ENCODE data around the gene SPNS2. TPM values are rescaled to one million over a fixed set of nuclear protein-coding genes. Genes with fewer than 3 reads are reported as not detected.

The SPNS2 gene
- polyA plus RNA-seq, 1 donor (not counting 4 experiments of a cell fraction or from before 2014, with no cell fraction given), result 0.10 TPM

DNA sequence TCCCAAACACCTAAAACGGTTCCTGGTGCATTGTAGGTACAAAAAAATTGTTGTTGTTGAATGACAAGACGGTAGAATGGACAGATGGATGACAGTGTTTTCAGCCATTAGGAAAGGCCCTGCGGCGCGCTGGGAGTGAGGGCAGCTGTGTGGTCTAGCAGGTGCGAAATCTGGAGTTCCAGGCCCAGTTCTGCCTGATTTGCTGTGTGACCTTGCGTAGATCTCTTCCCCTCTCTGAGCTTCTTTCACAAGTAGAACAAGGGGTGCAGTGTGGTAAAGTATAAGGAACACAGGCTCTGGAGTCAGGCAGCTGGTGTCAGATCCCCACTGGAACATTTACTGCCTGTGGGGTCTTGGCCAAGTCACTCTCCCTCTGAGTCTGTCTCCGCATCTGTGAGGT is 25.3 kb downstream of the SPNS2 start:
- Histone ChIP-seq H4K20me1 (ENCODE audit: control insufficient read depth, extremely low read depth, insufficient read depth, low read length) (no peaks in the 10 kb centered on the region), H3K27ac (ENCODE audit: control insufficient read depth, insufficient read depth, low read length) (no peak overlapping the region), H3K9me1 (ENCODE audit: control insufficient read depth, extremely low read depth, insufficient read depth, low read length) (no peaks in the 10 kb centered on the region), H3K4me1 (ENCODE audit: control insufficient read depth, extremely low read depth, insufficient read depth, low read length) (peaks cover 12% of the 10 kb centered on the region), H3K79me2 (ENCODE audit: control insufficient read depth, insufficient read depth, low read length) (no peaks in the 10 kb centered on the region), H3K9ac (ENCODE audit: control insufficient read depth, extremely low read depth, insufficient read depth, low read length) (no peak overlapping the region), H3K9me3 (ENCODE audit: control insufficient read depth, low read depth, low read length) (no peaks in the 10 kb centered on the region), H3K4me2 (ENCODE audit: control insufficient read depth, extremely low read depth, insufficient read depth, low read depth, low read length) (no peak overlapping the region), H3K4me3 (ENCODE audit: control insufficient read depth in 2 of 3, extremely low read depth in 1 of 3, insufficient read depth in 2 of 3, low read depth in 1 of 3, low read length in 3 of 3) (no peak overlapping the region), H3K36me3 (ENCODE audit: control insufficient read depth in 2 of 2, extremely low read depth in 1 of 2, insufficient read depth in 2 of 2, low read length in 2 of 2) (no peaks in the 10 kb centered on the region), H3K27me3 (ENCODE audit: control insufficient read depth, extremely low read depth, insufficient read depth, low read length) (peaks cover 6% of the 10 kb centered on the region), H2AFZ (ENCODE audit: control insufficient read depth, low read length) (no peak overlapping the region)
- no peak for FAIRE-seq
- dilution Hi-C loops (cut with MboI; ENCODE audit: extremely low pct_ligation_motif_present, low sequenced_read_pairs), result no loop called here
- DNase-seq (ENCODE audit: low read depth, low spot score), result no peak
- TF ChIP-seq CTCF (optimal IDR thresholded peaks at IDR 0.05 in 1 of 3, IDR thresholded peaks at IDR 0.05 in 1 of 3, conservative IDR thresholded peaks at IDR 0.05 in 1 of 3; ENCODE audit: extremely low read depth in 1 of 3, insufficient read depth in 2 of 3, low read length in 3 of 3) (no peak), EZH2 (IDR thresholded peaks at IDR 0.05; ENCODE audit: low read length) (no peak)

DNA sequence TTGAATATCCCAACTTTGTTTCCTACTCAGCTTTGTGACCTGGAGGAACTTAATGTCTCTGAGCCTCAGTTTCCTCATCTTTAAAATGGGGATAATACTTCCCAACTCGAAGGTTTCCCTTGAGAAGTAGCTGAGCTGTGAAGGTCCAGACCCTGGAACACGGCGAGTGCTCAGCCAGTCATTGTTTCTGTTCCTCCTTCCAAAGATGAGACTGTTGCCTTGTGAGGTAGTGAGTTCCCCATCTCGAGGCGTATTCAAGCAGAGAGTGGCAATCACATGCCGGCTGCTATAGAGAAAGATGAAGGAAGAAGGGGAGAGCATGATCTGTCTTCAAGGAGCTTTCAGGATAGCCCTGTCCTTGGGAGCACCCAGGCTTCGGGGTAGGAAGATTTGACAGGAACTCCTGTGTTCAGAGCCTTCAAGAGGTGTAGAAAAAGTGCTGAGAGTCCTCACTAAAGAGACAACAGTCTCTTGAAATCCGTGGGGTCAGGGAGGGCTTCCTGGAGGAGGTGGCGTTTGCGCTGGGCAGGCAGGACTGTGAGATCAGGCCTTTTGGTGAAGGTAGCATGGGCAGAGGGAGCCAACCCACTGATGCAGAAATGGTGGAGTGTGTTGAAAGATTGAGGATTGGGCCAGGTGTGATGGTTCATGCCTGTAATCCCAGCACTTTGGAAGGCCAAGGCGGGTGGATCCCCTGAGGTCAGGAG is 27.2 kb downstream of the SPNS2 start:
- FAIRE-seq, result no peak
- DNase-seq (ENCODE audit: low read depth, low spot score), result no peak
- dilution Hi-C loops (cut with MboI; ENCODE audit: extremely low pct_ligation_motif_present, low sequenced_read_pairs), result no loop called here

More for the DNA sequence above, 27.2 kb downstream of the SPNS2 start:
- TF ChIP-seq CTCF (optimal IDR thresholded peaks at IDR 0.05 in 1 of 3, IDR thresholded peaks at IDR 0.05 in 1 of 3, conservative IDR thresholded peaks at IDR 0.05 in 1 of 3; ENCODE audit: extremely low read depth in 1 of 3, insufficient read depth in 2 of 3, low read length in 3 of 3), result no peak
- Histone ChIP-seq H3K9ac (ENCODE audit: control insufficient read depth, extremely low read depth, insufficient read depth, low read length) (no peak overlapping the region), H3K4me1 (ENCODE audit: control insufficient read depth, extremely low read depth, insufficient read depth, low read length) (peaks cover 10% of the 10 kb centered on the region), H3K27ac (ENCODE audit: control insufficient read depth, insufficient read depth, low read length) (no peak overlapping the region), H3K9me3 (ENCODE audit: control insufficient read depth, low read depth, low read length) (no peaks in the 10 kb centered on the region), H3K36me3 (ENCODE audit: control insufficient read depth in 2 of 2, extremely low read depth in 1 of 2, insufficient read depth in 2 of 2, low read length in 2 of 2) (no peaks in the 10 kb centered on the region), H4K20me1 (ENCODE audit: control insufficient read depth, extremely low read depth, insufficient read depth, low read length) (no peaks in the 10 kb centered on the region), H3K4me3 (ENCODE audit: control insufficient read depth in 2 of 3, extremely low read depth in 1 of 3, insufficient read depth in 2 of 3, low read depth in 1 of 3, low read length in 3 of 3) (no peak overlapping the region), H3K9me1 (ENCODE audit: control insufficient read depth, extremely low read depth, insufficient read depth, low read length) (no peaks in the 10 kb centered on the region), H3K27me3 (ENCODE audit: control insufficient read depth, extremely low read depth, insufficient read depth, low read length) (peaks cover 14% of the 10 kb centered on the region), H3K4me2 (ENCODE audit: control insufficient read depth, extremely low read depth, insufficient read depth, low read depth, low read length) (no peak overlapping the region), H2AFZ (ENCODE audit: control insufficient read depth, low read length) (no peak overlapping the region), H3K79me2 (ENCODE audit: control insufficient read depth, insufficient read depth, low read length) (no peaks in the 10 kb centered on the region)
